HepG2 (cell line): Measurements from ENCODE around the gene CSNK1A1. TPM values are rescaled to one million over a fixed set of nuclear protein-coding genes. Genes with fewer than 3 reads are reported as not detected.
A peak's percentile ranks its signal among the peaks of the same experiment; 100 is the strongest.

Source experiments
- ARNT ChIP-seq: fragments of 450-650 bp; IDR thresholded peaks from 2 replicates; pipeline ENCODE4 v1.6.1; 2017
- HDAC1 ChIP-seq: sonication (generic); formaldehyde crosslinking; IDR thresholded peaks from 2 replicates; pipeline ENCODE4 v1.5.1; 2020; ENCODE audit warnings: mild to moderate bottlenecking, missing genetic modification reagents
- KLF12 ChIP-seq: sonication (generic); formaldehyde crosslinking; IDR thresholded peaks from 2 replicates; pipeline ENCODE4 v1.4.0; 2020; ENCODE audit warnings: missing genetic modification reagents, borderline replicate concordance
- KLF9 ChIP-seq: IDR thresholded peaks from 2 replicates; pipeline ENCODE4 v1.6.1; 2016; ENCODE audit warnings: low read depth
- MEF2D ChIP-seq: sonication (generic); formaldehyde crosslinking; IDR thresholded peaks from 2 replicates; pipeline ENCODE4 v1.5.1; 2020; ENCODE audit warnings: mild to moderate bottlenecking, missing genetic modification reagents
- MNT ChIP-seq: fragments of 450-650 bp; IDR thresholded peaks from 2 replicates; pipeline ENCODE4 v1.6.1; 2016
- NFKB2 ChIP-seq: sonication (generic); formaldehyde crosslinking; IDR thresholded peaks from 2 replicates; pipeline ENCODE4 v1.4.0; 2020; ENCODE audit warnings: missing genetic modification reagents, borderline replicate concordance
- UBTF ChIP-seq: sonication (generic); formaldehyde crosslinking; IDR thresholded peaks from 2 replicates; pipeline ENCODE4 v1.4.0; 2020; ENCODE audit warnings: mild to moderate bottlenecking, missing genetic modification reagents
- ZBTB33 ChIP-seq: sonication (generic); formaldehyde crosslinking; IDR thresholded peaks from 2 replicates; pipeline ENCODE4 v1.4.0; 2020; ENCODE audit warnings: missing genetic modification reagents
- ZBTB34 ChIP-seq: sonication (generic); formaldehyde crosslinking; IDR thresholded peaks from 2 replicates; pipeline ENCODE4 v1.8.0; 2022; ENCODE audit warnings: mild to moderate bottlenecking, missing genetic modification reagents
- ZNF781 ChIP-seq: sonication (generic); formaldehyde crosslinking; IDR thresholded peaks from 2 replicates; pipeline ENCODE4 v1.5.1; 2020; ENCODE audit warnings: borderline replicate concordance, mild to moderate bottlenecking, missing genetic modification reagents; ENCODE audit errors: not compliant biosample characterization
- polyA plus RNA-seq, 8 experiments: library from polyadenylated mRNA; depleted of rRNA in 3 of 8; stranded (reverse) in 7 of 8; unstranded in 1 of 8; fragments of >200 nt; fragmentation: Illumina TruSeq in 4 of 8; extraction: Trizol in 4 of 8; gene quantifications; 2 replicates each; pipeline versions ENCODE4 v1.2.1 to v1.2.3, GENCODE V29; 2011 to 2016; ENCODE audit warnings: low read depth in 4 of 8, missing spikeins in 1 of 8, mixed read lengths in 1 of 8; ENCODE audit not compliant: insufficient read depth in 1 of 8
- total RNA-seq, 5 experiments: library from RNA; depleted of rRNA; stranded (reverse); fragments of >200 nt; fragmentation: Illumina TruSeq; extraction: Trizol; gene quantifications; 2 replicates each; pipeline ENCODE4 v1.2.3, GENCODE V29; 2016; ENCODE audit warnings: low read depth in 1 of 5
- TF ChIP-seq, protein P1 (sequence below): sonication (generic); formaldehyde crosslinking; IDR thresholded peaks from 2 replicates; pipeline ENCODE4 v1.4.0; 2020; ENCODE audit warnings: mild to moderate bottlenecking, missing genetic modification reagents
- TF ChIP-seq, protein P2 (sequence below): sonication (generic); formaldehyde crosslinking; IDR thresholded peaks from 2 replicates; pipeline ENCODE4 v1.5.1; 2020; ENCODE audit warnings: mild to moderate bottlenecking, missing genetic modification reagents
- TF ChIP-seq, protein P3 (sequence below): sonication (generic); formaldehyde crosslinking; IDR thresholded peaks from 2 replicates; pipeline ENCODE4 v1.5.1; 2020; ENCODE audit warnings: mild to moderate bottlenecking, missing genetic modification reagents, borderline replicate concordance

The CSNK1A1 gene
- total and polyA plus RNA-seq, 2 of the 13 experiments (the other 11 are each of a cell fraction or from before 2014, with no cell fraction given), result 89.0 to 149 TPM

DNA sequence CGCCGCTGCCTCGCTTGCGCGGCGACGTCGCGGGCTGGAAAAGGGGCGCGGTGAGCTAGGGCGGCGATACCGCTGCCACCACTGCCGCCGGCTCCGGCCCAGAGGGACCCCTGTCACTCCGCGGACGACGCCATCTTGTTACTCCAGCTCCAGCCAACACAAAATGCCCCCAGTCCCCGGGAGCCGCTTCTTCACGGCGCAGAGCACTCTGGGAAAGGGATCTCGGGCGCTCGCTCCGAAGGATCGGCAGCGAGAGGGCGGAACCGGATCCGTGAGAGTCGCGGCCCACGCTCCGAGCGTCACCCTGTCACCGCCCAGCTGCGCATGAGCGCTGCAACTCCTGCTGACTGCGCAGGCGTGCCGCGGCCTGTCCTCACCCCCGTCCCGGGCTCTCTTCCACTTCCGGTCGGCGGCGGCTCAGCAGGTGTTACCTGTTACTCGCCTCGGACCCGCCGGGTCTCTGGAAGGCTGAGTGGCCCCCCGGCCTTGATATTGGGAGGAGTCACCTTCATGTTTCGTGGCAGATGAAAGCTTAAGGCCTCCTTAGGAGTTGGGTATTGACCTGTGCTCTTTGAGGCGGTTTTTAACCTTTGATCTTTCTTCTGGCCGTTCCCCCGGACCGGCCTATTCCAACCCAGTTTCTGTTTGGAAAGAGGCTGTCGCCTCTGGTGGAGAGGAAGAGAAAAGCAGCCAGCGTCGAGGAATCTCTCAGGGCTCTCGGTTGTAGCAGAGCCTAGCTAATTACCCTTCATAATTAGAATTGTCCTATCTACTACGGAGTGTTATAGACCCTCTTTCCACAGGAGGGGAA lies at the start of gene CSNK1A1 (continued):
- TF ChIP-seq ZBTB33 (CRISPR knock-in tag) (peak; percentile 22), MNT (peak; percentile 59), HDAC1 (CRISPR knock-in tag) (peak; percentile 74), NFKB2 (CRISPR knock-in tag) (peak; percentile 51; the same call in 1 of the 2 replicates), KLF12 (CRISPR knock-in tag) (no peak; the same call in 1 of the 2 replicates), ZBTB34 (CRISPR knock-in tag) (peak; percentile 75; the same call in 1 of the 2 replicates), ZNF781 (no peak), KLF9 (peak; percentile 84; the same call in 1 of the 2 replicates), MEF2D (CRISPR knock-in tag) (peak; percentile 68), ARNT (no peak), UBTF (peak; percentile 75)
- TF ChIP-seq, protein P1, sequence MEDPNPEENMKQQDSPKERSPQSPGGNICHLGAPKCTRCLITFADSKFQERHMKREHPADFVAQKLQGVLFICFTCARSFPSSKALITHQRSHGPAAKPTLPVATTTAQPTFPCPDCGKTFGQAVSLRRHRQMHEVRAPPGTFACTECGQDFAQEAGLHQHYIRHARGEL (CRISPR knock-in tag), result peak; percentile 90; the same call in 1 of the 2 replicates
- TF ChIP-seq, protein P2, sequence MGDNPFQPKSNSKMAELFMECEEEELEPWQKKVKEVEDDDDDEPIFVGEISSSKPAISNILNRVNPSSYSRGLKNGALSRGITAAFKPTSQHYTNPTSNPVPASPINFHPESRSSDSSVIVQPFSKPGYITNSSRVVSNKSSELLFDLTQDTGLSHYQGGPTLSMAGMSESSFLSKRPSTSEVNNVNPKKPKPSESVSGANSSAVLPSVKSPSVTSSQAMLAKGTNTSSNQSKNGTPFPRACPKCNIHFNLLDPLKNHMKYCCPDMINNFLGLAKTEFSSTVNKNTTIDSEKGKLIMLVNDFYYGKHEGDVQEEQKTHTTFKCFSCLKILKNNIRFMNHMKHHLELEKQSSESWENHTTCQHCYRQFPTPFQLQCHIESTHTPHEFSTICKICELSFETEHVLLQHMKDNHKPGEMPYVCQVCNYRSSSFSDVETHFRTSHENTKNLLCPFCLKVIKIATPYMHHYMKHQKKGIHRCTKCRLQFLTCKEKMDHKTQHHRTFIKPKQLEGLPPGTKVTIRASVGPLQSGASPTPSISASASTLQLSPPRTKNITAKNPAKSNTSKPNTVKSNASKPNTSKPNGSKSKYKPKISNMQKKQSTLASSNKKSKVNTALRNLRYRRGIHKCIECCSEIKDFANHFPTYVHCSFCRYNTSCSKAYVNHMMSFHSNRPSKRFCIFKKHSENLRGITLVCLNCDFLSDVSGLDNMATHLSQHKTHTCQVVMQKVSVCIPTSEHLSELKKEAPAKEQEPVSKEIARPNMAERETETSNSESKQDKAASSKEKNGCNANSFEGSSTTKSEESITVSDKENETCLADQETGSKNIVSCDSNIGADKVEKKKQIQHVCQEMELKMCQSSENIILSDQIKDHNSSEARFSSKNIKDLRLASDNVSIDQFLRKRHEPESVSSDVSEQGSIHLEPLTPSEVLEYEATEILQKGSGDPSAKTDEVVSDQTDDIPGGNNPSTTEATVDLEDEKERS (CRISPR knock-in tag), result peak; percentile 49; the same call in 1 of the 2 replicates
- TF ChIP-seq, protein P3, sequence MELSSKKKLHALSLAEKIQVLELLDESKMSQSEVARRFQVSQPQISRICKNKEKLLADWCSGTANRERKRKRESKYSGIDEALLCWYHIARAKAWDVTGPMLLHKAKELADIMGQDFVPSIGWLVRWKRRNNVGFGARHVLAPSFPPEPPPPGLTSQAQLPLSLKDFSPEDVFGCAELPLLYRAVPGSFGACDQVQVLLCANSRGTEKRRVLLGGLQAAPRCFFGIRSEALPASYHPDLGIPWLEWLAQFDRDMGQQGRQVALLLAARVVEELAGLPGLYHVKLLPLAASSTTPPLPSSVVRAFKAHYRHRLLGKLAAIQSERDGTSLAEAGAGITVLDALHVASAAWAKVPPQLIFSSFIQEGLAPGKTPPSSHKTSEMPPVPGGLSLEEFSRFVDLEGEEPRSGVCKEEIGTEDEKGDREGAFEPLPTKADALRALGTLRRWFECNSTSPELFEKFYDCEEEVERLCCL (CRISPR knock-in tag), result no peak
